Stromal cell of bone marrow (primary cell): ENCODE measurements around the gene FMO4.
"Not testable (repeated sequence)": the region's sequence is repeated elsewhere in the genome, so short reads cannot be mapped to it uniquely, and the experiment has no call there.

Experiments used
- DNase-seq: peaks from one replicate; pipeline ENCODE4 v3.0.0-alpha.2; 2012; ENCODE audit warnings: low read depth

Gene FMO4, protein sequence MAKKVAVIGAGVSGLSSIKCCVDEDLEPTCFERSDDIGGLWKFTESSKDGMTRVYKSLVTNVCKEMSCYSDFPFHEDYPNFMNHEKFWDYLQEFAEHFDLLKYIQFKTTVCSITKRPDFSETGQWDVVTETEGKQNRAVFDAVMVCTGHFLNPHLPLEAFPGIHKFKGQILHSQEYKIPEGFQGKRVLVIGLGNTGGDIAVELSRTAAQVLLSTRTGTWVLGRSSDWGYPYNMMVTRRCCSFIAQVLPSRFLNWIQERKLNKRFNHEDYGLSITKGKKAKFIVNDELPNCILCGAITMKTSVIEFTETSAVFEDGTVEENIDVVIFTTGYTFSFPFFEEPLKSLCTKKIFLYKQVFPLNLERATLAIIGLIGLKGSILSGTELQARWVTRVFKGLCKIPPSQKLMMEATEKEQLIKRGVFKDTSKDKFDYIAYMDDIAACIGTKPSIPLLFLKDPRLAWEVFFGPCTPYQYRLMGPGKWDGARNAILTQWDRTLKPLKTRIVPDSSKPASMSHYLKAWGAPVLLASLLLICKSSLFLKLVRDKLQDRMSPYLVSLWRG

DNA sequence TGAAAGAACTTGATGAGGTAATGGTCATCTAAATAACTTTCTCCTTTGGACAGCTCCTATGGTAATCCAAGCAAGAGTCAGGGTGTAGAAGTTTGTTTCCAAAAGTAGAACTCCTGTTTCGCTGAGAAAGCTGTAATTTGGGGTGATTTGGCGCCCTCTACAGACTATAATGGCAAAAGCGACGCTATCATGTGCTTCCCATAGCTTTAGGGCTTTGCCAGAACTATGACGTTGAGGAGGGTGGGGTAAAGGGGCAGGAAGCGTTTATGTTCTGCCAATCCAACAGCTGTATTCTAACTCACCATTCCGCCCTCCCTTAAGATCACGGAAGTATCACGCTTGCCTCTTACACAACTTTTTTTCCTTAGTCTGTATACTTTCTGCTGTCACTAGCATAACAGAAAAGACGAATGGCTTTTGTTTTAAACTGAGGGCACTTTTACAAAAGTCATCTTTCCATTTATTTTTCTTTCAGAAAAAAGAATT lies at the start of gene FMO4:
Gene FMO4 (plus strand): TSS at position 349 of the 486 bp plus-strand sequence. CDS start 5,643 bp downstream, outside the sequence.
- peak; percentile 100 for DNase-seq

- no peak for DNase-seq
Measured at GRCh38 chr1:171265686-171266085, 48.3 kb upstream of the FMO4 start.

- no peak for DNase-seq
Measured at GRCh38 chr1:171266930-171267329, 47.1 kb upstream of the FMO4 start.

GRCh38 chr1:171267391-171267790 lies 46.6 kb upstream of the FMO4 start:
- no peak for DNase-seq

DNA sequence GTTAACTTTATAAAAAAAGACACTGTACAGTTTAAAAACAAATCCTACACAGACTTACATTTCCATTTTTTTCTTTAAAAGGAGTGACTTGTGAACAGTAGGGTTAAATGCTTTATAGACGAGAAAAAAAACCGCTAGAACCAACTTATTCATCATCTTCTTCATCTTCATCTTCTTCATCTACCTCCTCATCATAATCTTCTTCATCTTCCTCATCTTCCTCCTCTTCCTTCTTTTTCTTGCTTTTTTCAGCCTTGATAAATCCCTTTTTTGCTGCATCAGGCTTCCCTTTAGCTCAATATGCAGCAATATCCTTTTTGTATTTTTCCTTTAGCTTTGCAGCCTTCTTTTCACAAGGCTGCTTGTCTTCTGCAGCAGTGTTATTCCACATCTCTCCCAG lies 43.2 kb upstream of the FMO4 start:
- no peak for DNase-seq

DNA sequence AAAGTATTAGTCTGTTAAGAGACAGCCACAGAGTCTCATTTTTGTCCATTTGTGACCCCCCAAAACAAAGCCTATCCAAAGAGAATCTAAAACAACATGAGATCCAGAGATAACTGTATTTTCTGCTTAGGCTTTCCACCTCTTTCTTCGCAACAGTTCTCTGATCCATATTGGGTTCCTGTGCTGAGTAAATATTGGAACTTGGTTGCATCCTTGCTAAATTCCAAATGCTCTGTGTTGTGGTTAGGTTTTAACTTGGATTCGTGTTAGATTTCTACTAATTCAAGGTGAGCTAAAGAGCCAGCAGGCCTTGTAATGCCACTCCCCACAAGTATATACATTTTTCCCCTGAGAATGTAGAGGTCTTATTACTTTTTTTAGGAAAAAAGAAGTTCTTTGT lies 36.4 kb upstream of the FMO4 start:
- DNase-seq: no peak

DNA sequence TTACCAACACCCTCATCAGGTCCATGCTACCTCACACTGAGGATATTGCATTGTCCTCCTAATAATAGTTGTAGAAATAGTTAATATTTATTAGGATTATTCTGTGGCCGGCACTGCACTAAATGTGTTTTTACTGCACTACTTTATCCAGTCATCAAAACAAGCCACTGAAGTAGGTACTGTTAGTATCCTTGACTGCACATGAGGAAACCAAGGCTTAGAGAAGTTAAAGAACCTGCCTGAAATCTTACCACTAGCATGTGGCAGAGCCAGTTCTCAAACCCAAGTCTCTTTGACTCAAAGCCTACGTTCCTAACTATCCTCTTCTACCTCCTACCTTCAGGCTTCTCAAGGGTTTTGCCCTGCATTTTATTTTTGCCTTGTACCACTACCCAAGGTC lies 34.7 kb upstream of the FMO4 start:
- no peak for DNase-seq

DNA sequence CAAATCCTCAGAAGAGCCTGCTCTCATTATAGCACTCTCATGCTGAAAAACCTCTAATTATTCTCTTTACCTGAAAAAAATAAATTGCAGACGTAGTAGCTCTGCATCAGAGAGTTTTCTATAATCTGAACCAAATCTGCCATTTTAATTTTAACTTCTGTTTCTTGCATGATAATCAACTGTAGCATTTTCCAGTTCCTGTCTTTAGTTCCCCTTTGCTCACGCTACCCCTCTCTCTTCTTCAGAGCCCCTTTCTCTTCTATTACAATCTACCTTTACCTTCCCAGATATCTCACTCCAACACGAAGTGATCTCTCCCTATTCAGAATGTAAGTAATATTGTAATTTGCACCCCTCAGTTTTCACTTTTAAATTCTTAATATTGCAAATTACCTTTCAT lies 34.3 kb upstream of the FMO4 start:
- DNase-seq: no peak

DNA sequence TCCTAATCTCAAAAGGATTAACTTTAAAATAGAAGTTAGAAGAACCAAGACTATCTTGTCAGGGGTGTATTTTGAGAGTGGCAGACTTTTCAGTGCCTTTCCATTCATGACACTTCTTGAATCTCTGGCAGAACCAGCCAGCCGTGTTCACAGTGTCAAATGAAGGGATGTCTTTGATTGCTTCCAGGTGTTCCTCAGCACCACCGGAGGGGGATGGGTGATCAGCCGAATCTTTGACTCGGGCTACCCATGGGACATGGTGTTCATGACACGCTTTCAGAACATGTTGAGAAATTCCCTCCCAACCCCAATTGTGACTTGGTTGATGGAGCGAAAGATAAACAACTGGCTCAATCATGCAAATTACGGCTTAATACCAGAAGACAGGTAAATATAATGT lies 33.4 kb upstream of the FMO4 start:
- no peak for DNase-seq

- peak; percentile 16 for DNase-seq
Measured at GRCh38 chr1:171286032-171286705, 27.8 kb upstream of the FMO4 start.

DNA sequence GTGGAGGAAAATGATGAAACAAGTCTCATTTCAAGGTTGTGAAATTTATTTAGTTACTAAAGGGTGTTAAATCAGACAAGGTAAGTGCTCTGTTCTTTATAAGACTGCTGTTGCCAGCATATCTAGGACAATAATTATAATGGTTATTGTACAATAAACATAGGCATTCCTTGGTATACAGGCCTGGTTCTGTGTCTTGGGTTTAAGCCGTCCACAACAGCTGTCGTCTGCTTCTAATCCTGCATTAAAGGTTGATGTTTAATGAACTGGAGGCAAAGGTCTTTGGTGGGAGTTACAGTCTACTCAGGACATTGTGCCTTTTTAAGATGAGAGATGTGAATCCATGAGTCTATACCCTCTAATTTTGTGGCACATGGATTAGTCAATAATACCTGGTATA lies 23.4 kb upstream of the FMO4 start:
- DNase-seq: no peak

DNA sequence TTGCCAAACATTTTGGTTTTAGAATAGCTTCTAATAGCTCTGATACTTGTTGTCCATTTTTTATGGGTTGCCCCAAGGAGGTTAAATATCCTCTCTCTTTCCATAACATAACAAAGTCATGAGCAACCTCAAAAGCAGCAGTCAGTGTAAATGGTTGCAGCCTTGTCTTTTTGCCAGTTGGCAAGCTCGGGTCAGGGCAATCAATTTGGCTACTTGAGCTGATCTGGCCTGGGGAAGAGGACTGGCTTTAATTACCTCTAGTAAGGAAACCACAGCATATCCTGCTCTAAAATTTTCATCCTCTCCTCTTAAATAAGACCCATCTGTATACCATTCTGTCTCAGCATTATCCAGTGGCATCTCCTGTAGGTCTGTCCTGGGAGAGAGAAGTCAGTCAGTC lies 21.2 kb upstream of the FMO4 start:
- peak; percentile 51 for DNase-seq

- not testable (repeated sequence) for DNase-seq
Measured at GRCh38 chr1:171295383-171295782, 18.6 kb upstream of the FMO4 start.

DNA sequence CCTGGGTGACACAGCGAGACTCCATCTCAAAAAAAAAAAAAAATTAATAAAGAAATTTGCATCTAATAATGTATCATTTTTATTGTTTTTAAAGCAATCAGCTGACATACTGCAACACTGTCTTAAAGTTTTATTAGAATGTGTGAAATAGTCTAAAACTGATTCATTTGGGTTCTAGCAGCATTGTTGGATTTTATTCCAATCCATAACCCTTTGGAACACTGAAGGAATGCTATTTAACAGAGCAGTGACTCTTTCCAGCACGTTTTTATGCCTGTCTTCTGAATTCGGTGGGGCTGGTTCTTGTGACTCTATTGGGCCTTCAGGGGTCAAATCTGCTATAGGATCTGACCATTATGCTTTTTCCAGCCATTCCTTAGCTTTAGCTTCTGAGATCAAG lies 18.2 kb upstream of the FMO4 start:
- no peak for DNase-seq

DNA sequence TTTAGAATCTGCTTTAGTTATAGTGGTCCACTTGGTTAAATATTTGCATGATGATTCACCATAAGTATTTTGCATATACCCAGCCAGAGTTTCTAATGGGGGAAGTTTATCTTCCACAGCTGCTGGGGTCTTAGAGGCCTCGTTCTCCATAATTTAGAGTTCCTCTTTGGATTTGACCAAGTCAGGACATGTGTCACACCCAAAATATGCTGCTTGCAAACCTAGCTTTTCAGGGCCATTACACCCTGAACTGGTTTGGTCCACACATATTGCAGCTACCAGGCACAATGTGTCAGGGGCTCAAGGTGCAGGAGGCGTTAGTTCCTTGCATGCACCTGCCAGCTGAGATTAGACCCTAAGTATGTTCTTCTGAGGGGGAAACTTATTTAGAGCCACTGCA lies 17.1 kb upstream of the FMO4 start:
- DNase-seq: no peak

DNA sequence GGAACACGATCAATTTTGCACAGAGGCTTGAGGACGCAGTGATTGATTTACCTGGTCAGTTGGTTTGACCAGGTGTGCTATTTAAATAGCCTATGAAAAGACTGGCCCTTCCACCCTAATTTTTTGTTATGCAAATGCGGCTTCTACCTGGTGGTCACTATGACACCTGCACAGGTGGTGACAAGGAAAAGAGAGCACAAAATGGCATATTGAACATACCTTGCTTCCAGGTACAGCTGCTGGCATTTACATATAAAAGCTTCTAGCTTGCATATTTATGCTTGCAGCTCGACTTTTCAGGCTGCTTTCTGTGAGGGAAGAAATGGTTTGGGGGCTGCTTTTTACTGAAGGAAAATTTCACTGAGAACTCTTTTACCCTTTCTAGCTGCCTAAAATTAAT lies 15.3 kb upstream of the FMO4 start:
- no peak for DNase-seq

GRCh38 chr1:171299342-171299741 lies 14.6 kb upstream of the FMO4 start:
- no peak for DNase-seq

DNA sequence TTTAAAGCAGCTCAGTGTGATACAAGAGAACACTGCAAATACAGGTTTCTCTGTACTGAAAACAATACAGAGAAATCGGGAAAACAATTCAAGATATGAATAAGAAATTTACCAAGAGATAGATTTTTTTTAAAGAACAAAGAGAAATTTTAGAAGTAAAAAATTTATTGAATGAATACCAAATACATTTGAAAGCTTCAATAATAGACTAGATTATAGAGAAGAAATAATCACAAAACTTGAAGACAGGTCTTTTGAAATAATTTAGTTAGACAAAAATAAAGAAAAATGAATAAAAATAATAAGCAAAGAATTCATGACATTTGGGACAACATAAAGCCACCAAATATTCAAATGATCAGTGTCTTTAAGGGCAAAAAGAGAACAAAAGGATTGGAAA lies 13.6 kb upstream of the FMO4 start:
- no peak for DNase-seq

- no peak for DNase-seq
Measured at GRCh38 chr1:171310661-171311087, 3.3 kb upstream of the FMO4 start.

DNA sequence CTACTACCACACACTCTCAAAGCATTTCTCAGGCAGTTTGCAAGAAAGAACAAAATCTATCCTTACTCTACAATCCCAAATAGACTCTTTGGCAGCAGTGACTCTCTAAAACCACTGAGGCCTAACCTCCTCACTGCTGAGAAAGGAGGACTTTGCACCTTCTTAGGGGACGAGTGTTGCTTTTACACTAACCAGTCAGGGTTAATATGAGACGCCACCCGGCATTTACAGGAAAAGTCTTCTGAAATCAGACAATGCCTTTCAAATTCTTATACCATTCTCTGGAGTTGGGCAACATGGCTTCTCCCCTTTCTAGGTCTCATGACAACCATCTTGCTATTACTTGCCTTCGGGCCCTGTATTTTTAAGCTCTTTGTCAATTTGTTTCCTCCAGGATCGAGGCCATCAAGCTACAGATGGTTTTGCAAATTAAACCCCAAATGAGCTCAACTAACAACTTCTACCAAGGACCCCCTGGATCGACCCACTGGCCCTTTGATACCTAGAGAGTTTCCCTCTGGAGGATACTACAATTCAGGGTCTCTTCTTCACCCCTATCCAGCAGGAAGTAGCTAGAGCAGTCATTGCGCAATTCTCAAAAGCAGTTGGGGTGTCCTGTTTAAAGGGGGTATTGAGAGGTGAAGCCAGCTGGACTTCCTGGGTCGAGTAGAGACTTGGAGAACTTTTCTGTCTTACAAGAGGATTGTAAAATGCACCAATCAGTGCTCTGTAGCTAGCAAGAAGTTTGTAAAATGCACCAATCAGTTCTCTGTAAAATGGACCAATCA lies 2.0 kb upstream of the FMO4 start:
- DNase-seq: no peak

- no peak for DNase-seq
Measured at GRCh38 chr1:171313319-171313834, 606 bp upstream of the FMO4 start.

- DNase-seq: no peak
Measured at GRCh38 chr1:171329251-171329650, 15.3 kb downstream of the FMO4 start.
